Cardiac fibroblast (primary cell): ENCODE measurements around the gene GPHN.
"Not testable (repeated sequence)": the region's sequence is repeated elsewhere in the genome, so short reads cannot be mapped to it uniquely, and the experiment has no call there.

Source experiments
- DNase-seq, 2 donors: peaks; one replicate each; pipeline versions ENCODE4 v3.0.0 to v3.0.0-alpha.2; 2010; ENCODE audit warnings: low read depth in 2 of 2
- H3K4me3 ChIP-seq, 2 donors: replicated peaks in 1 of 2; 1 replicate in 1 of 2; 2 replicates in 1 of 2; pipeline ENCODE4 v1.5.1; 2011; ENCODE audit warnings: low read depth in 2 of 2, low read length in 2 of 2, mild to moderate bottlenecking in 2 of 2, moderate library complexity in 1 of 2
- TF ChIP-seq, protein P1 (sequence below): IDR thresholded peaks from one replicate; pipeline ENCODE4 v1.5.1; 2011; ENCODE audit warnings: low read depth, mild to moderate bottlenecking, low read length, inconsistent platforms

The GPHN gene

GRCh38 chr14:66716227-66716626, 208.3 kb downstream of the GPHN start:
- DNase-seq, result no peak
- TF ChIP-seq, protein P1, sequence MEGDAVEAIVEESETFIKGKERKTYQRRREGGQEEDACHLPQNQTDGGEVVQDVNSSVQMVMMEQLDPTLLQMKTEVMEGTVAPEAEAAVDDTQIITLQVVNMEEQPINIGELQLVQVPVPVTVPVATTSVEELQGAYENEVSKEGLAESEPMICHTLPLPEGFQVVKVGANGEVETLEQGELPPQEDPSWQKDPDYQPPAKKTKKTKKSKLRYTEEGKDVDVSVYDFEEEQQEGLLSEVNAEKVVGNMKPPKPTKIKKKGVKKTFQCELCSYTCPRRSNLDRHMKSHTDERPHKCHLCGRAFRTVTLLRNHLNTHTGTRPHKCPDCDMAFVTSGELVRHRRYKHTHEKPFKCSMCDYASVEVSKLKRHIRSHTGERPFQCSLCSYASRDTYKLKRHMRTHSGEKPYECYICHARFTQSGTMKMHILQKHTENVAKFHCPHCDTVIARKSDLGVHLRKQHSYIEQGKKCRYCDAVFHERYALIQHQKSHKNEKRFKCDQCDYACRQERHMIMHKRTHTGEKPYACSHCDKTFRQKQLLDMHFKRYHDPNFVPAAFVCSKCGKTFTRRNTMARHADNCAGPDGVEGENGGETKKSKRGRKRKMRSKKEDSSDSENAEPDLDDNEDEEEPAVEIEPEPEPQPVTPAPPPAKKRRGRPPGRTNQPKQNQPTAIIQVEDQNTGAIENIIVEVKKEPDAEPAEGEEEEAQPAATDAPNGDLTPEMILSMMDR, result no peak
- H3K4me3 ChIP-seq, result no peak overlapping the region

GRCh38 chr14:66717561-66718140, 209.7 kb downstream of the GPHN start:
- TF ChIP-seq, protein P1, result no peak
- no peak overlapping the region for H3K4me3 ChIP-seq
- no peak for DNase-seq

GRCh38 chr14:66724996-66725395, 217.0 kb downstream of the GPHN start:
- H3K4me3 ChIP-seq, result no peak overlapping the region
- no peak for DNase-seq
- TF ChIP-seq, protein P1, result no peak

DNA sequence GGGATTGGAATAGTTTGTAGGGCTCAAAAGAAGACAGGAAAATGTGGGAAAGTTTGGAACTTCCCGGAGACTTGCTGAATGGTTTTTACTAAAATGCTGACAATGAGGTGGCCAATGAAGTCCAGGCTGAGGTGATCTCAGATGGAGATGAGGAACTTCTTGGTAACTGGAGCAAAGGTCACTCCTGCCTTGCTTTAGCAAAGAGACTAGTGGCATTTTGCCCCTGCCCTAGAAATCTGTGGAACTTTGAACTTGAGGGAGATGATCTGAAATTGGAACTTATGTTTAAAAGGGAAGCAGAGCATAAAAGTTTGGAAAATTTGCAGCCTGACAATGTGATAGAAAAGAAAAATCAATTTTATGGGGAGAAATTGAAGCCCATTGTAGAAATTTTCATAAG, 223.4 kb downstream of the GPHN start:
- not testable (repeated sequence) for DNase-seq, H3K4me3 ChIP-seq

DNA sequence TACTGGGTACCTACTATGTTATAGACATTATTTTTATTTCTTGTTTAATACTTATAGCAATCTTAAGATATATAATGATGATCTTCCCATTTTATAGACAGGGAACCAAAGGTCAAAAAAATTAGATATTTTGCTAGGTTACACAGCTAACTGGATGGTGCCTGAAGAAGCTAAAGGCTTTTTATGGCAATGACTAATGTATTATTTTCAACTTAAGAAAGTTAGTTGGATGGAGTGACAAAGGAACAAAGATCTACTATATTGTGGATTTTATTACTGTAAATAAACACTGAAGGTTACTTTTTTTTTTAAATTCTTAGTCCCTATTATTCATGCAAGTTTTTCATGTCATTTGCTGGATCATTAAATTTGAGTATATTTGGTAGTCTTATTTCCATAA, 227.9 kb downstream of the GPHN start:
- DNase-seq, result no peak
- TF ChIP-seq, protein P1, result no peak
- no peak overlapping the region for H3K4me3 ChIP-seq

DNA sequence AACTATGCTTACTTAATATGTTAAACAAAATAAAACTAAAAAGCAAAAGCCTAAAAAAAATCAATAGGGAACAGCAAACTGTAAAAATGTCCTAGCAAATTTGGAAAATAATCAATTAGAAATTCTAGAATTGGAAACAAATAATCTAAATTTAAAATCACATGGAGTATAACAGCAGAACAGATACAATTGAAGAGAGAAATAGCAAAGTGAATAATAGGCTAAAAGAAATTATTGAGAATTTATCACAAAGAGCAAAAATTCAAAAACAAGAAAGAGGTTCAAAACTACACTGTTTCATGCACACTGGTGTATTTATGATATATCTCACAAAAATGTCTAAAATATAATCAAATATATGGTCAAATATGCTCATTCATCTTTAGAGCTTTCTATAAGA, 231.9 kb downstream of the GPHN start:
- no peak overlapping the region for H3K4me3 ChIP-seq
- DNase-seq, result no peak
- TF ChIP-seq, protein P1, result no peak

DNA sequence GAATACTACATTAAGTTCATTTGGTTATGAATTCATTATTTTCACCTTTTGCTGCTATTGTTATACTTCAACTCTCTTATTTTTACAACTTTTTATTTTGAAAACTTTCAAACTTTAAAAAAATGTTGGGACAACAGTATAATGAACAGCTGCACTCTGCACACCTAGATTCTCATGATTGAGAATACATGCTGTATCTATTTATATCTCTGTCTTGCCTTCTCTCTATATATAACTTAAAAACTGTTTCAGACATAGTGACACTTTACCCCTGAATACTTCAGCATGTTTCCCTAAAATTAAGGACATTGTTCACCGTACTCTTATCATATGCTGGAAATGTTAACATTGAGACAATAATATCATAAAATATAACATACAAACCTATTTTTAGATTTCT, 237.1 kb downstream of the GPHN start:
- DNase-seq, result no peak
- no peak overlapping the region for H3K4me3 ChIP-seq
- TF ChIP-seq, protein P1, result no peak
